Lung (tissue), 12 donors: ENCODE data around the gene L3MBTL4. TPM values are rescaled to one million over a fixed set of nuclear protein-coding genes. Genes with fewer than 3 reads are reported as not detected.

Source experiments
- ATAC-seq: fragments of 200-7000 bp; cut with Tn5 transposase; one replicate; pipeline ENCODE4 v1.9.1; 2020; ENCODE audit warnings: moderate number of reproducible peaks; ENCODE audit not compliant: insufficient read depth, low FRiP score
- DNase-seq, 3 donors: peaks; one replicate each; pipeline ENCODE4 v3.0.0-alpha.2; 2013 to 2017
- H3K27ac ChIP-seq, 2 donors: one replicate each; pipeline ENCODE4 v1.5.1; 2013; ENCODE audit warnings: mild to moderate bottlenecking in 2 of 2, moderate library complexity in 2 of 2, control low read depth in 1 of 2, inconsistent platforms in 1 of 2, low read depth in 1 of 2, low read length in 1 of 2
- H3K27me3 ChIP-seq, 3 donors: one replicate each; pipeline ENCODE4 v1.5.1; 2013; ENCODE audit warnings: low read length in 2 of 3; ENCODE audit not compliant: control insufficient read depth in 3 of 3, insufficient read depth in 3 of 3
- H3K36me3 ChIP-seq, 4 donors: one replicate each; pipeline ENCODE4 v1.5.1; 2013; ENCODE audit warnings: low read length in 4 of 4, mild to moderate bottlenecking in 1 of 4, moderate library complexity in 1 of 4; ENCODE audit not compliant: control insufficient read depth in 4 of 4, insufficient read depth in 4 of 4
- H3K4me1 ChIP-seq, 5 donors: one replicate each; pipeline ENCODE4 v1.5.1; 2013; ENCODE audit warnings: low read length in 5 of 5, mild to moderate bottlenecking in 2 of 5, moderate library complexity in 1 of 5; ENCODE audit not compliant: control insufficient read depth in 5 of 5, insufficient read depth in 5 of 5
- H3K4me3 ChIP-seq: one replicate; pipeline ENCODE4 v1.5.1; 2013; ENCODE audit warnings: mild to moderate bottlenecking, control low read depth, moderate library complexity
- H3K9ac ChIP-seq, 2 donors: one replicate each; pipeline ENCODE4 v1.5.1; 2013; ENCODE audit warnings: low read length in 2 of 2, control low read depth in 1 of 2; ENCODE audit not compliant: insufficient read depth in 1 of 2
- H3K9me3 ChIP-seq, 4 donors: one replicate each; pipeline ENCODE4 v1.5.1; 2013; ENCODE audit warnings: low read length in 3 of 4, mild to moderate bottlenecking in 1 of 4, moderate library complexity in 1 of 4; ENCODE audit not compliant: control insufficient read depth in 4 of 4, insufficient read depth in 3 of 4
- WGBS, 2 donors: extraction: QIAGEN DNeasy Blood & Tissue Kit; methylation state at CpG; one replicate each; pipeline ENCODE4 v1.1.7; 2013; 5-methylcytosine and 5-hydroxymethylcytosine counted together
- polyA plus RNA-seq, 2 donors: library from polyadenylated mRNA; stranded (reverse); fragments of 200-250 nt; gene quantifications; one replicate each; pipeline ENCODE4 v1.2.1, GENCODE V29; 2013
- total RNA-seq, 2 donors: library from RNA; depleted of rRNA in 1 of 2; stranded (reverse); fragments of >200 nt in 1 of 2; gene quantifications; one replicate each; pipeline ENCODE4 v1.2.1, GENCODE V29; 2014 to 2021
- TF ChIP-seq, protein P1 (sequence below): IDR thresholded peaks from 2 replicates; pipeline ENCODE4 v1.5.1; 2012; ENCODE audit warnings: mild to moderate bottlenecking; ENCODE audit errors: control extremely low read depth, extremely low read depth
- donor health status: control.
- donor health status: control.
- donor health status: Bipolar disorder and iron deficiency.
- donor health status: healthy.
- donor health status: DM: yes; HTN: yes; CAD: no.

Gene L3MBTL4
- total and polyA plus RNA-seq, 4 donors: 2.8 to 16.8 (median 9.9) TPM

DNA sequence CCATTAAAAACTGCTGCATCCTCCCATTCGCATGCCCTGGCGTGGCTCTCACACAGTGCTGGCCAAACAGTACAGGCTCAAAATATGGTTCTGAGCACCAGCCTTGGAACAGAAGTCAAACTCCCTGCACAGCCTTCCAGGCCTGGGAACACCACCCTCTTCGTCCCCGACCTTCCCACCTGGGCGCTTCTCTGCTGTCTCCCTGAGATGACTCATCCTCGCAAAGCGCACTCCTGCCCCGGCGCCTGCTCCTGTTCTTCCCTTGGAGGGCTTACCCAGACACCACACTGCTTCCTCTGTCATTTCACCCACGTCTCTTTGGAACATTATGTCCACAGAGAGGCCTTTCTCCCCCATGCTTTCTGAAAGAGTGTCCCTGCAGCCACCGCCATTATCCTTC lies 172.7 kb downstream of the L3MBTL4 start:
- Histone ChIP-seq H3K27me3 (no peaks in the 10 kb centered on the region), H3K9me3 (peaks cover 0 to 3% (median 0%) of the 10 kb centered on the region in 4 donors), H3K27ac (no peak overlapping the region), H3K4me3 (no peak overlapping the region), H3K36me3 (peaks cover 0 to 2% (median 0%) of the 10 kb centered on the region in 4 donors), H3K9ac (no peak overlapping the region), H3K4me1 (no peaks in the 10 kb centered on the region)
- WGBS, 2 donors: 95 to 97% methylated on average over 11 of the region's 11 CpGs
- ATAC-seq: no peak
- TF ChIP-seq, protein P1, sequence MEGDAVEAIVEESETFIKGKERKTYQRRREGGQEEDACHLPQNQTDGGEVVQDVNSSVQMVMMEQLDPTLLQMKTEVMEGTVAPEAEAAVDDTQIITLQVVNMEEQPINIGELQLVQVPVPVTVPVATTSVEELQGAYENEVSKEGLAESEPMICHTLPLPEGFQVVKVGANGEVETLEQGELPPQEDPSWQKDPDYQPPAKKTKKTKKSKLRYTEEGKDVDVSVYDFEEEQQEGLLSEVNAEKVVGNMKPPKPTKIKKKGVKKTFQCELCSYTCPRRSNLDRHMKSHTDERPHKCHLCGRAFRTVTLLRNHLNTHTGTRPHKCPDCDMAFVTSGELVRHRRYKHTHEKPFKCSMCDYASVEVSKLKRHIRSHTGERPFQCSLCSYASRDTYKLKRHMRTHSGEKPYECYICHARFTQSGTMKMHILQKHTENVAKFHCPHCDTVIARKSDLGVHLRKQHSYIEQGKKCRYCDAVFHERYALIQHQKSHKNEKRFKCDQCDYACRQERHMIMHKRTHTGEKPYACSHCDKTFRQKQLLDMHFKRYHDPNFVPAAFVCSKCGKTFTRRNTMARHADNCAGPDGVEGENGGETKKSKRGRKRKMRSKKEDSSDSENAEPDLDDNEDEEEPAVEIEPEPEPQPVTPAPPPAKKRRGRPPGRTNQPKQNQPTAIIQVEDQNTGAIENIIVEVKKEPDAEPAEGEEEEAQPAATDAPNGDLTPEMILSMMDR: no peak
- no peak for DNase-seq

DNA sequence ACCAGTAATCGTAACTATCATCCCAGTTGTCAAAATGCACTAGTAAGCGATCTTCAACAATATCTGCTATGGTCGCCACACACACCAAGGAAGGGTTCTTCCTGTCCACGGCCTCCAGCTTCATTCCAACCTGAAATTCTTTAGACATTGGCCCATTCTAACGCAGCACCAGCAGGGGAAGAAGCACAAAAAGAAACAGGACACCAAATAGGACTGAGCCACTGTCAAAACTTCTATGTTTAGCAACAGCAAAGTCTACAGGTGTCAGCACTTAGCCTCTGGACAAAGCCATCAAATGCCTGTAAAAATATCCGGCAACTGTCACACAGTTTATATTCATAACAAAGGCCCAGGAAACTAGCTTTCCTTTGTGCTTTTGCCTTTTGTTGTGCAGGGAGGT lies 175.0 kb downstream of the L3MBTL4 start:
- Histone ChIP-seq H3K27me3 (no peaks in the 10 kb centered on the region), H3K9ac (no peak overlapping the region), H3K9me3 (peaks cover 0 to 3% (median 0%) of the 10 kb centered on the region in 4 donors), H3K4me3 (no peak overlapping the region), H3K27ac (no peak overlapping the region), H3K4me1 (no peaks in the 10 kb centered on the region), H3K36me3 (peaks cover 0 to 4% (median 1%) of the 10 kb centered on the region in 4 donors)
- 82 to 89% methylated on average over 6 of the region's 6 CpGs for WGBS, 2 donors
- DNase-seq: no peak
- TF ChIP-seq, protein P1: no peak
- ATAC-seq: no peak

DNA sequence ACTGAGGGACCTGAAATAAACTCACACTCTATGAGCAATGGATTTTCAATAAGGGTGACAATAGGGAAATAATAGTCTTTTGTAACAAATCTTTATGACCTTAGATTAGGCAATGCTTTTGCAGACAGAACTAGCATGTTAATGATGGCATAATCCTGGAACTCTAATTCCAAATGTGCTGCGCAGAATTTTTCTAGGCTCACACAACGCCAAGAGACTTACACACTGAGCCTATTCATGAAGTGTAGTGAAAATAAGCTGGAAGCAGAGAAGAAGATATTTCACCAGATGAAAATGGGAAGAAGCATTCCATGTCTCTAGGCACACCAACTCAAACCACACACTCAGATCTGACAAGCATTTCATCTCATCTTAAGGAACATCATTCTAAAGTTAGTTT lies 178.5 kb downstream of the L3MBTL4 start:
- WGBS, 2 donors: 91 to 92% methylated on average over 2 of the region's 2 CpGs
- Histone ChIP-seq H3K9me3 (peaks cover 0 to 1% (median 0%) of the 10 kb centered on the region in 4 donors), H3K36me3 (peaks cover 0 to 3% (median under 1%) of the 10 kb centered on the region in 4 donors), H3K27ac (no peak overlapping the region), H3K9ac (no peak overlapping the region), H3K4me1 (no peaks in the 10 kb centered on the region), H3K4me3 (no peak overlapping the region), H3K27me3 (no peaks in the 10 kb centered on the region)
- no peak for ATAC-seq
- TF ChIP-seq, protein P1: no peak
- no peak for DNase-seq

DNA sequence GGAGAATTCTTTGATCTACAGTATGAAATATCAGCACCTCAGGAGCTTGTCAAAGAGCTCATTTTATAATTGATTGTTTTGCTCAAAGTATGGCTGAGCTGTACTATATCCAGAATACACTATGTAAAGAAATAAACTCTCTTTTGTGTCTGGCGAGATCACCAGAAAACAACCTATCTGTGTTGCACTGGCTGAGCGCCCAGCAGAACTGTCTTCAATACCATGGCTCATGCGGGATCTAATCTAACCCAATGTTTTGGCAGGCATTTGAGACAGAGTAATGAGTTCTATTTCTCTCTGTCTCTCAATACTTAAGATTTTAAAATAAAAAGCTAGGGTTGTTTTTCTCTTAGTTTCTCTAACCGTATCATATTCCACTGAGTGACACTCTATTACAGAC lies 192.4 kb downstream of the L3MBTL4 start:
- no peaks in the 10 kb centered on the region for H3K27me3 ChIP-seq
- no peak for ATAC-seq
- H3K4me1 ChIP-seq: peaks cover 0 to 5% (median 0%) of the 10 kb centered on the region in 5 donors
- 91 to 92% methylated on average over 4 of the region's 4 CpGs for WGBS, 2 donors
- peaks cover 0 to 3% (median 0%) of the 10 kb centered on the region in 4 donors for H3K9me3 ChIP-seq
- peaks cover 0 to 1% (median 0%) of the 10 kb centered on the region in 4 donors for H3K36me3 ChIP-seq
- no peak overlapping the region for H3K9ac ChIP-seq
- no peak overlapping the region for H3K27ac ChIP-seq
- TF ChIP-seq, protein P1: no peak
- no peak overlapping the region for H3K4me3 ChIP-seq
- DNase-seq: no peak
